ENCODE measurements around the gene EPB41L4B. TPM values are rescaled to one million over a fixed set of nuclear protein-coding genes. Genes with fewer than 3 reads are reported as not detected.

Gene EPB41L4B
- total RNA-seq, 4 donors from 2014 or later, result under 0.01 to 3.9 (median 1.5) TPM

DNA sequence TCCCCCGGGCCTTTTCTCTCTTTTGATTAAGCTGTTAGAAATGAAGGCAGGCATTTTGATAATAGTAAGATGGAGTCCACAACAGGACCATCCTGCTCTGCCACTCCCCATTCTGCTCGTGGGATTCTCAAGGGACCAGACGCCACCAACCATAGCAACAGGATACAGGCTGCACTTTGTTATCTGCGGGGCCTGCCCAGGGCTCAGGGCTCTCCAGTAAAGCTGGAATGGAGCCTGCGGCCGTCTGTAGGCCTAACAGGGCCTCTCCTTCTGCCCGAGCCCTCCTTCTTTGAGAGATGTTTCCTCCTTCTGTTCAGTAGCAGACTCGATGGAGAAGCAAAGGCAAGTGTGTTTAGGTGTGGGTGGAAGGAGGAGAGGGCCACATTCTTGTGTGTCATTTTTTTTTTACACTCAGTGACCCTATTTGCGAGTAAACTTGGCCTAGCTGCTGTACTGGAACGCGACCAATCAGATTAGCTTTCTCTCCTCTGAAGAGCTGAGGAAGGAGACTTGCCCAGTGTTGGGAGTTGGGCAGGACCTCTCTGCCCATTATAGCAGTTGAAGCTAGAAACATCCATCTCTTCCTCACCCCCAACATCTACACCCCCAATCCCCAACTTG lies 8.9 kb upstream of the EPB41L4B start:
- no peak for DNase-seq

DNA sequence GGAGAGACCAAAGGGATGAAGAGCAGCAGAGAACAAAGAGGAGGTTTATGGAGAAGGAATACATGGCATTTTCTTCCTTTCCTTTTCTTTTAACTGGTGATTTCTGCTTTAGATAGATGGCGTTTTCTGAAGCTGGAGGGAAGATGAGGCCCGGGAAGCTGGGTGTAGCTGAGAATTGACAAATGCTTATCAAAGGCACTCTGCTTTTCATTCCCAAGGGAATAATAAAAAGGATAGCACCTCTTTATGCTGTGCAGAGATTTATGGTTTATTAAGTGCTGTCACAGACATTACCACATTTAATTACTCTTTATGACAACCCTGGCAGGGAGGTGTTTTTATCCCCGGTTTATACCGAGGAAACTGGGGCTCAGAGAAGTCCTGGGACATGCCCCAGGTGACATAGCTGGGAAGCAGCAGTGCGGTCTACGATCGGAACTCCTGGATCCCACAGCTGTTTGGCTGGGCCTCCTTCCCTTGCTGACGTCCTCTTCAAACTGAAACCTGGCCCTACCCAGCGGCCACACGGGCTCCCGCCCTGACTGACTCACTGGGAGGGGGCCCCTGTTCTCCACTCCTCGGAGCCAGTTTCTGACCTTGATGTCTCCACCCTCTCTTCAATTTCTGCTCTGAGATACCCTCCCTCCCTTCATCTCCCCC lies 8.2 kb upstream of the EPB41L4B start:
- DNase-seq, result peak in 1 of 2 donors; percentile 33
- no peaks in the 10 kb centered on the region for H3K9me3 ChIP-seq
- H3K27me3 ChIP-seq, result no peaks in the 10 kb centered on the region
- no peaks in the 10 kb centered on the region for H3K36me3 ChIP-seq
- TF ChIP-seq, protein P1, sequence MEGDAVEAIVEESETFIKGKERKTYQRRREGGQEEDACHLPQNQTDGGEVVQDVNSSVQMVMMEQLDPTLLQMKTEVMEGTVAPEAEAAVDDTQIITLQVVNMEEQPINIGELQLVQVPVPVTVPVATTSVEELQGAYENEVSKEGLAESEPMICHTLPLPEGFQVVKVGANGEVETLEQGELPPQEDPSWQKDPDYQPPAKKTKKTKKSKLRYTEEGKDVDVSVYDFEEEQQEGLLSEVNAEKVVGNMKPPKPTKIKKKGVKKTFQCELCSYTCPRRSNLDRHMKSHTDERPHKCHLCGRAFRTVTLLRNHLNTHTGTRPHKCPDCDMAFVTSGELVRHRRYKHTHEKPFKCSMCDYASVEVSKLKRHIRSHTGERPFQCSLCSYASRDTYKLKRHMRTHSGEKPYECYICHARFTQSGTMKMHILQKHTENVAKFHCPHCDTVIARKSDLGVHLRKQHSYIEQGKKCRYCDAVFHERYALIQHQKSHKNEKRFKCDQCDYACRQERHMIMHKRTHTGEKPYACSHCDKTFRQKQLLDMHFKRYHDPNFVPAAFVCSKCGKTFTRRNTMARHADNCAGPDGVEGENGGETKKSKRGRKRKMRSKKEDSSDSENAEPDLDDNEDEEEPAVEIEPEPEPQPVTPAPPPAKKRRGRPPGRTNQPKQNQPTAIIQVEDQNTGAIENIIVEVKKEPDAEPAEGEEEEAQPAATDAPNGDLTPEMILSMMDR (IDR thresholded peaks at IDR 0.05), result no peak
- TF ChIP-seq POLR2A (IDR thresholded peaks at IDR 0.05), result no peak
- intact Hi-C loops (cut with DNase I; ENCODE audit: low total_unique reads), result no loop called here
- H3K4me3 ChIP-seq, result no peak overlapping the region
- no peak overlapping the region for H3K27ac ChIP-seq
- H3K4me1 ChIP-seq, result no peaks in the 10 kb centered on the region

More for the DNA sequence above, 8.9 kb upstream of the EPB41L4B start:
- Histone ChIP-seq H3K36me3 (no peaks in the 10 kb centered on the region), H3K4me1 (no peaks in the 10 kb centered on the region), H3K4me3 (no peak overlapping the region), H3K27ac (no peak overlapping the region), H3K9me3 (no peaks in the 10 kb centered on the region), H3K27me3 (no peaks in the 10 kb centered on the region)
- intact Hi-C loops (cut with DNase I; ENCODE audit: low total_unique reads), result no loop called here
- no peak for TF ChIP-seq POLR2A (IDR thresholded peaks at IDR 0.05)
- TF ChIP-seq, protein P1 (IDR thresholded peaks at IDR 0.05), result no peak

DNA sequence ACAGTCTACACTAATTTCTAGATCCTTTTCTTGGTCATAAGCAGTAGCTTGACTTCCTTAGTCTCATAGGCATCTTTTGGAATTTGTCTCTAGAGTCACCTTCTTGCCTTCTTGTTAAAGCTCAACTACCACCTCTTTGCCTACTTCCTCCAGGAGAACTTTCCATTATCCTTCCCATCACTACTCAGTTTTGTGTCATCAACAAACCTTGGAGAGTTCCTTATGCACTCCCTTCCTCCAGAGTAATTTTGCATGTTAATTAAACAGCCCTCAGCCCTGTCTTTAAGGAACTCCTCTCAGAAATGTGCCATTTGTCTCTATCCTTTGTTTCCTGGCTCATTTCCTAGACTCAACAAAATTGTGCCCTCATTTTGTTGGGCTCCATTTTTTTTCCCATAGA lies 4.2 kb upstream of the EPB41L4B start:
- Histone ChIP-seq H3K36me3 (no peaks in the 10 kb centered on the region), H3K27ac (no peak overlapping the region), H3K27me3 (no peaks in the 10 kb centered on the region), H3K4me3 (no peak overlapping the region), H3K9me3 (no peaks in the 10 kb centered on the region), H3K4me1 (no peaks in the 10 kb centered on the region)
- intact Hi-C loops (cut with DNase I; ENCODE audit: low total_unique reads), result no loop called here
- TF ChIP-seq POLR2A (IDR thresholded peaks at IDR 0.05), result no peak
- TF ChIP-seq, protein P1 (IDR thresholded peaks at IDR 0.05), result no peak
- no peak for DNase-seq

DNA sequence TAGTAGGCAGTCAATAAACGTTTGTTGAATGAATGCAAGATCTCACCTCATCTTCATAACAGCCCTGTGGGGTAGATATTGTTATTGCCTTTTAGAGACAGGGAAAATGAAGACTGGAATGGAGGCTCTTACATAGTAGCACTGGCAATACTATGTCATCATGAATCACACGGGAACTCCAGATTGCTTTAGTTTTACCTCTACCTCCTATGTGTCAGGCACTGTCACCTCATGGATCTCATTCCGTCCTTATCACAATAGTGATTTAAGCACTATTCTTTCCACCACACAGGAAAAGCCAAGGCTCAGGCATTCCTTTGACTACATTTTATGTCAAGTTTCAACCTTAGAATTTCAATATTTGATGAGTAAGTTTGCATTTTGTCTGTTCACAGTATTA lies 2.9 kb upstream of the EPB41L4B start:
- intact Hi-C loops (cut with DNase I; ENCODE audit: low total_unique reads), result loop anchor here (5.0 kb wide), 1 partner anchor 76 kb away; no protein-coding TSS in a partner anchor
- H3K27ac ChIP-seq, result no peak overlapping the region

More for the DNA sequence above, 2.9 kb upstream of the EPB41L4B start:
- H3K27me3 ChIP-seq, result peaks cover 0 to 4% of the 10 kb centered on the region in 2 donors
- H3K4me3 ChIP-seq, result no peak overlapping the region
- H3K4me1 ChIP-seq, result peaks cover 0 to 7% of the 10 kb centered on the region in 2 donors
- no peaks in the 10 kb centered on the region for H3K36me3 ChIP-seq
- H3K9me3 ChIP-seq, result no peaks in the 10 kb centered on the region
- no peak for DNase-seq
- no peak for TF ChIP-seq POLR2A (IDR thresholded peaks at IDR 0.05)
- TF ChIP-seq, protein P1 (IDR thresholded peaks at IDR 0.05), result no peak
